H1 (cell line): ENCODE measurements around the gene AIPL1. TPM values are rescaled to one million over a fixed set of nuclear protein-coding genes. Genes with fewer than 3 reads are reported as not detected.

ENCODE experiments used
- CHD2 ChIP-seq: IDR thresholded peaks from 2 replicates; pipeline ENCODE4 v1.6.1; 2012; ENCODE audit warnings: low read length, improper control_type of control experiment
- KDM1A ChIP-seq: fragments of 200-600, 300-600 bp; sonication (generic); IDR thresholded peaks from 2 replicates; pipeline ENCODE4 v1.7.1; 2016; ENCODE audit warnings: mild to moderate bottlenecking, low read length, borderline replicate concordance
- KDM5A ChIP-seq: fragments of 200-600 bp; IDR thresholded peaks from 2 replicates; pipeline ENCODE4 v1.7.1; 2012; ENCODE audit warnings: mild to moderate bottlenecking, low read length, inconsistent platforms, mixed read lengths
- MAFK ChIP-seq: IDR thresholded peaks from 2 replicates; pipeline ENCODE4 v1.6.1; 2012; ENCODE audit warnings: low read depth, mild to moderate bottlenecking, improper control_type of control experiment, low read length
- NRF1 ChIP-seq: IDR thresholded peaks from 2 replicates; pipeline ENCODE4 v1.6.1; 2011; ENCODE audit warnings: mild to moderate bottlenecking, low read depth, low read length, improper control_type of control experiment
- SP4 ChIP-seq: IDR thresholded peaks from 2 replicates; pipeline ENCODE4 v1.6.1; 2012; ENCODE audit warnings: low read length, inconsistent platforms
- TBP ChIP-seq: IDR thresholded peaks from 2 replicates; pipeline ENCODE4 v1.6.1; 2011; ENCODE audit warnings: low read depth, low read length, improper control_type of control experiment
- polyA plus RNA-seq, 7 experiments: library from polyadenylated mRNA; depleted of rRNA in 3 of 7; stranded (reverse) in 5 of 7; unstranded in 2 of 7; fragments of >200 nt in 5 of 7; fragments of 200-250 nt in 2 of 7; gene quantifications; 1 replicate in 5 of 7; 2 replicates in 1 of 7; 4 replicates in 1 of 7; pipeline versions ENCODE4 v1.2.1 to v1.2.3, GENCODE V29; 2011 to 2013; ENCODE audit warnings: missing spikeins in 2 of 7, mixed read lengths in 2 of 7
- total RNA-seq: library from RNA; stranded (reverse); fragmentation: NEBNext Ultra II Directional; extraction: Animal tissue kit (Norgen Biotek cat#: 25700); gene quantifications from 2 replicates; pipeline ENCODE4 v1.2.1, GENCODE V29; 2021
- TF ChIP-seq, protein P1 (sequence below), 3 experiments: IDR thresholded peaks; 1 replicate in 2 of 3; 2 replicates in 1 of 3; pipeline versions ENCODE4 v1.5.1 to v1.6.1; 2011; ENCODE audit warnings: low read length in 3 of 3, mild to moderate bottlenecking in 3 of 3, inconsistent platforms in 2 of 3, low read depth in 1 of 3, moderate library complexity in 1 of 3; ENCODE audit not compliant: insufficient read depth in 1 of 3; ENCODE audit errors: control extremely low read depth in 1 of 3
- TF ChIP-seq, protein P2 (sequence below): IDR thresholded peaks from 2 replicates; pipeline ENCODE4 v1.6.1; 2012; ENCODE audit warnings: inconsistent platforms

Gene AIPL1
- total and polyA plus RNA-seq, 2 of the 8 experiments (the other 6 are each of a cell fraction or from before 2014, with no cell fraction given) = 0.56 to 0.71 TPM

DNA sequence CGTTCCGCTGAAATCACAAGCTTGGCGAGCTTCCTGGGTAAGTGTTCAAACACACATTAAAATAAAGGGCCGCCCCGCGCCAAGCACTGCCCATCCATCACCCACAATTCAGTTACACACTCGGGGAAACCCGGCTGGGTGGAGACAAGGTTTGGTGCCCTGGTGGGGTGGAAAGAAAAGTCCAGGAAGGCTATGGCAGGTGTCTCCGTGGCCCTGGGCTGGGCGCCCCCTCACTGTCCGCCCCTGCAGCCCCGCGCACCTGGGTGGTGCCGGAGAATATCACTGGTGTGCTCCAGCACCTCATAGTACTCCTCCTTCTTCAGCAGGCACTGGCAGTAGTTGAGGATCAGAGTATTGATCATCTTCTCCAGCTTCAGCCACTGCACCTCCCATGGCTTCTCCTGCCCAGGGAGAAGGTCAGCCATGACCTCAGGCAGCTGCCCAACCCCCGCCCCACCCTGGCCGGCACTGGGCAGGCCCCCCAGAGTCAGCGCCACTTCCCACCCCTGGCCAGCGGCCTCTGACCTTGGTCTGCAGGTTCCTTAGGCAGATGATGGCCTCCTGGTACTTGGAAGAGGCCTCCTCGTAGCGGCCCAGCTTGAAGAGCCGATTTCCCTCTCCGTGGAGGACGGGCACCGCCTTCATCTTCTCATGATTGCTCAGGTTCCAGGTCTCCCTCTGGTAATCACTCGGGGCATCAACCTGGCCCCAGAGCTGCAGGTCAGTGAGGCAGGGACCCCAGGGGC, 8.4 kb downstream of the AIPL1 start (continued):
- TF ChIP-seq NRF1 = no peak
- TF ChIP-seq SP4 = no peak
- TF ChIP-seq TBP = no peak
- TF ChIP-seq, protein P1, sequence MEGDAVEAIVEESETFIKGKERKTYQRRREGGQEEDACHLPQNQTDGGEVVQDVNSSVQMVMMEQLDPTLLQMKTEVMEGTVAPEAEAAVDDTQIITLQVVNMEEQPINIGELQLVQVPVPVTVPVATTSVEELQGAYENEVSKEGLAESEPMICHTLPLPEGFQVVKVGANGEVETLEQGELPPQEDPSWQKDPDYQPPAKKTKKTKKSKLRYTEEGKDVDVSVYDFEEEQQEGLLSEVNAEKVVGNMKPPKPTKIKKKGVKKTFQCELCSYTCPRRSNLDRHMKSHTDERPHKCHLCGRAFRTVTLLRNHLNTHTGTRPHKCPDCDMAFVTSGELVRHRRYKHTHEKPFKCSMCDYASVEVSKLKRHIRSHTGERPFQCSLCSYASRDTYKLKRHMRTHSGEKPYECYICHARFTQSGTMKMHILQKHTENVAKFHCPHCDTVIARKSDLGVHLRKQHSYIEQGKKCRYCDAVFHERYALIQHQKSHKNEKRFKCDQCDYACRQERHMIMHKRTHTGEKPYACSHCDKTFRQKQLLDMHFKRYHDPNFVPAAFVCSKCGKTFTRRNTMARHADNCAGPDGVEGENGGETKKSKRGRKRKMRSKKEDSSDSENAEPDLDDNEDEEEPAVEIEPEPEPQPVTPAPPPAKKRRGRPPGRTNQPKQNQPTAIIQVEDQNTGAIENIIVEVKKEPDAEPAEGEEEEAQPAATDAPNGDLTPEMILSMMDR (IDR thresholded peaks at IDR 0.05; ENCODE audit: control extremely low read depth in 1 of 3, insufficient read depth in 1 of 3, low read depth in 1 of 3, low read length in 3 of 3) = no peak
- TF ChIP-seq, protein P2, sequence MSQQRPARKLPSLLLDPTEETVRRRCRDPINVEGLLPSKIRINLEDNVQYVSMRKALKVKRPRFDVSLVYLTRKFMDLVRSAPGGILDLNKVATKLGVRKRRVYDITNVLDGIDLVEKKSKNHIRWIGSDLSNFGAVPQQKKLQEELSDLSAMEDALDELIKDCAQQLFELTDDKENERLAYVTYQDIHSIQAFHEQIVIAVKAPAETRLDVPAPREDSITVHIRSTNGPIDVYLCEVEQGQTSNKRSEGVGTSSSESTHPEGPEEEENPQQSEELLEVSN = no peak
- no peak for TF ChIP-seq MAFK
- TF ChIP-seq KDM5A = no peak
- no peak for TF ChIP-seq CHD2
- no peak for TF ChIP-seq KDM1A
- TF ChIP-seq, all 59 proteins: peak for 0
